Astrocyte of the spinal cord (primary cell): ENCODE measurements around the gene TEDC1.
A peak's percentile ranks its signal among the peaks of the same experiment; 100 is the strongest.

ENCODE experiments used
- DNase-seq: peaks from one replicate; pipeline ENCODE4 v3.0.0; 2011; ENCODE audit warnings: low read depth, low spot score
- H3K4me3 ChIP-seq: 2 replicates; pipeline ENCODE4 v1.5.1; 2011; ENCODE audit warnings: low read depth, mild to moderate bottlenecking, low read length, moderate library complexity
- CTCF ChIP-seq: IDR thresholded peaks from 2 replicates; pipeline ENCODE4 v1.5.1; 2012; ENCODE audit warnings: low read depth, mild to moderate bottlenecking, low read length, inconsistent platforms
- in situ Hi-C: cut with HindIII; loops from 2 replicates; pipeline ENCODE4 v1.10.0; 2017; ENCODE audit warnings: low sequenced_read_pairs

The TEDC1 gene

GRCh38 chr14:105489542-105490266 lies 1.3 kb upstream of the TEDC1 start:
- in situ Hi-C loops: no loop called here
- DNase-seq: peak; percentile 86
- peak; percentile 78 for TF ChIP-seq CTCF
- peak overlapping the region; percentile 59 for H3K4me3 ChIP-seq

- no peak for DNase-seq
- TF ChIP-seq CTCF: no peak
- in situ Hi-C loops: no loop called here
- H3K4me3 ChIP-seq: peak overlapping the region; percentile 59
Observed at GRCh38 chr14:105490267-105490571, 827 bp upstream of the TEDC1 start.

- peak; percentile 39 for DNase-seq
- in situ Hi-C loops: no loop called here
- H3K4me3 ChIP-seq: peak overlapping the region; percentile 54
- no peak for TF ChIP-seq CTCF
Observed at GRCh38 chr14:105491366-105491973, 424 bp downstream of the TEDC1 start.

- H3K4me3 ChIP-seq: peak overlapping the region; percentile 54
- in situ Hi-C loops: no loop called here
- DNase-seq: no peak
- no peak for TF ChIP-seq CTCF
Observed at GRCh38 chr14:105492031-105492970, 1.3 kb downstream of the TEDC1 start.

- in situ Hi-C loops: no loop called here
- DNase-seq: no peak
- no peak for TF ChIP-seq CTCF
- H3K4me3 ChIP-seq: no peak overlapping the region
Observed at GRCh38 chr14:105492971-105493871, 2.2 kb downstream of the TEDC1 start.
